ENCODE measurements around the gene PIKFYVE. TPM values are rescaled to one million over a fixed set of nuclear protein-coding genes. Genes with fewer than 3 reads are reported as not detected.

Gene PIKFYVE
- total and polyA plus RNA-seq, 9 donors = 6.9 to 29.8 (median 21.9) TPM

DNA sequence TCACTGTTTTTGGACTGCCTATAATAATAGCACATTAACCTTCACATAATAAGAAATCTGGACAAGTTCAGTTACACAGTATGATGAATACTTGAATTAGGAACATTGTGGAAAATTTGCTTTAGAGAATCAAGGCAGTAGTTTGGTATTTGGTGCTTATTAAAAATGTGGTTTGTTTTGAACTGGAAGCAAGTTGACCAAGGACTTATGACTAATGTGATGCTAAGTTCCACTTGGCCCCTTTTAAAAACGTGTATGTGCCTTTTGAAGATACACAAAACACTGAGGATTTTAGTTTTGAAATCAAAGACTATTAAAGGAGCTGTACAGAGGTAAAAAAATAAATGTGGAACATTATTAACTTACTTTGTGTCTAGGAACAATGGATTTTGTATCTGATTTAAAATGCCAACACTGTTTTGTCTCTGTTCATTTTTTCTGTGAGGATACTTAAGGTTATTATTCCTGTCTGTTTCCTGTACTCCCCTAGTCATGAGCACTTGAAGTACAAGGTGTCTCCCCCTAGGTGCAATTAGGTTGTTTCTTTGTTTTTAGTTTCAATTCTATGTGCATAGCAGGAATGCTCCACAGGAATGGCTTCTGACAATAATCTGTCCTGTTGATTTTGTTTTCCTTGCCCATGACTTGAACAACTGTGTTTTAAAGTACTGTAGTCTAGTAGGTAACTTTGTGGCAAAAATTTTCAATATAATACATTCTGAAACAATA lies 91.0 kb downstream of the PIKFYVE start:
- Histone ChIP-seq H3K4me3 (no peak overlapping the region), H3K9me3 (no peaks in the 10 kb centered on the region), H3K27ac (no peak overlapping the region), H3K27me3 (no peaks in the 10 kb centered on the region), H3K4me1 (ENCODE audit: insufficient read depth) (no peaks in the 10 kb centered on the region), H3K36me3 (no peaks in the 10 kb centered on the region)
- WGBS, 3 donors = 1 to 15% (median 2%) methylated on average over 1 of the region's 1 CpG
- no peak for DNase-seq
- no peak for TF ChIP-seq EP300 (IDR thresholded peaks at IDR 0.05)
- TF ChIP-seq, protein P1, sequence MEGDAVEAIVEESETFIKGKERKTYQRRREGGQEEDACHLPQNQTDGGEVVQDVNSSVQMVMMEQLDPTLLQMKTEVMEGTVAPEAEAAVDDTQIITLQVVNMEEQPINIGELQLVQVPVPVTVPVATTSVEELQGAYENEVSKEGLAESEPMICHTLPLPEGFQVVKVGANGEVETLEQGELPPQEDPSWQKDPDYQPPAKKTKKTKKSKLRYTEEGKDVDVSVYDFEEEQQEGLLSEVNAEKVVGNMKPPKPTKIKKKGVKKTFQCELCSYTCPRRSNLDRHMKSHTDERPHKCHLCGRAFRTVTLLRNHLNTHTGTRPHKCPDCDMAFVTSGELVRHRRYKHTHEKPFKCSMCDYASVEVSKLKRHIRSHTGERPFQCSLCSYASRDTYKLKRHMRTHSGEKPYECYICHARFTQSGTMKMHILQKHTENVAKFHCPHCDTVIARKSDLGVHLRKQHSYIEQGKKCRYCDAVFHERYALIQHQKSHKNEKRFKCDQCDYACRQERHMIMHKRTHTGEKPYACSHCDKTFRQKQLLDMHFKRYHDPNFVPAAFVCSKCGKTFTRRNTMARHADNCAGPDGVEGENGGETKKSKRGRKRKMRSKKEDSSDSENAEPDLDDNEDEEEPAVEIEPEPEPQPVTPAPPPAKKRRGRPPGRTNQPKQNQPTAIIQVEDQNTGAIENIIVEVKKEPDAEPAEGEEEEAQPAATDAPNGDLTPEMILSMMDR (IDR thresholded peaks at IDR 0.05) = no peak
- TF ChIP-seq POLR2A (IDR thresholded peaks at IDR 0.05) = no peak
- intact Hi-C loops (cut with DNase I) = no loop called here

DNA sequence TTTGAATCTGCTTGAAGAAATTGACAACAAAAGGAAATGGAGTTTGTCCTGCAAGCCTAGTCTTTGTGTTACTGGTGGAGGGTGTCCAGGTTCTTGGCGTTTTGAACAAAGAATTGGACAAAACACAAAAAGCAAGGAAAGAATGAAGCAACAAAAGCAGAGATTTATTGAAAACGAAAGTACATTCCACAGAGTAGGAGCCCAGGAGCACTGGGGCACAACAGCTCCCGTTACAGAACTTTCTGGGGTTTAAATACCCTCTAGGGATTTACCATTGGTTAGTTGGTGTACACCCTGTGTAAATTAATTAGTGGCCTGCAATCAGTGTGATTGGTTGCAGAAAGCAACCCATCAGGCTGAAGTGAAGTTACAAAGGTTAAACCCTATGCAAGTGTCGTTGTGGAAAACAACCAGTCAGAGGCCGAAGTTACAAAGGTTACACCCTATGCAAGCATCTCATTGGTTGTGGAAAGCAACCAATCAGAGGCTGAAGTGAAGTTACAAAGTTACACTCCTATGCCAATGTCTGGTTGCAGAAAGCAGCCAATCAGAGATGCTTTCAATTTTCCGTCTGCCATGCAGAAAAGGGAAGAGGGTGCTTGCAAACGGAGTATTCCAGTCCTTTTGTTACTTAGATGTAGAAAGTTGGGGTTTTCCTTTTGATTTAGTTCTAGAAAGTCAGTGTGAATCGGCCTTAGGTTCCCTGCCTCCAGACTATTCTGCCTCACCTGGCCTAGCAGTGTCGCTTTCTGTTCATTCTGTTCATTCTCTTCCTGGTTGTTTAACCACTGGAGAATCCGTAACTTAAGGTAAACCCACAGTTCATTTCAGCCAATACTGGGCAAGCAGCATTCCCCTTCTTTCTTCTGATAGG lies 92.9 kb downstream of the PIKFYVE start:
- no peak for DNase-seq
- Histone ChIP-seq H3K9me3 (no peaks in the 10 kb centered on the region), H3K27me3 (no peaks in the 10 kb centered on the region), H3K4me3 (no peak overlapping the region), H3K27ac (no peak overlapping the region), H3K4me1 (ENCODE audit: insufficient read depth) (no peaks in the 10 kb centered on the region), H3K36me3 (no peaks in the 10 kb centered on the region)
- intact Hi-C loops (cut with DNase I) = no loop called here
- TF ChIP-seq POLR2A (IDR thresholded peaks at IDR 0.05) (no peak), EP300 (IDR thresholded peaks at IDR 0.05) (no peak)
- TF ChIP-seq, protein P1 (IDR thresholded peaks at IDR 0.05) = no peak
- WGBS, 3 donors = 69 to 73% (median 71%) methylated on average over 10 of the region's 10 CpGs

DNA sequence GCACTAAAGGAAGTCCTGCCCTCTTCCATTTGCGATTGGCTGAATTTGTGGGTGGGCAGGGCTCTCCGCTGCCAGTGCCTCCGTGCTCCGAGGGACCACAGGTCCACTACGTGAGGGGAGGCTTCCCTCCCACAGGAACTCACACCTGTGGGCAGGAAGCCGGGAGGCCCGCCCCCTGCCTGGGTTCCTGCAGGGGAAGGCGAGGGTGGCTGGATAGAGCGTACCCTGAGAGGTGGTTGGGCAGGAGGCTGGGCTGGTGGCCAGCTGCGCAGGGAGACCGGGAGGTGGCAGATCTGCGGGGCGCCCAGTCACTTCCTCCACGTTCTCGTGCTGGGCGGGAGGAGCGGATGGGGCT lies 93.6 kb downstream of the PIKFYVE start:
- H3K27ac ChIP-seq = no peak overlapping the region
- no peaks in the 10 kb centered on the region for H3K9me3 ChIP-seq
- no peaks in the 10 kb centered on the region for H3K36me3 ChIP-seq
- no peaks in the 10 kb centered on the region for H3K4me1 ChIP-seq (ENCODE audit: insufficient read depth)
- H3K27me3 ChIP-seq = no peaks in the 10 kb centered on the region
- no peak for DNase-seq
- WGBS, 3 donors = 91% methylated on average over 17 of the region's 17 CpGs
- TF ChIP-seq EP300 (IDR thresholded peaks at IDR 0.05) (no peak), POLR2A (IDR thresholded peaks at IDR 0.05) (no peak)
- TF ChIP-seq, protein P1 (IDR thresholded peaks at IDR 0.05) = no peak
- peak overlapping the region; percentile 19 for H3K4me3 ChIP-seq
- intact Hi-C loops (cut with DNase I) = no loop called here

DNA sequence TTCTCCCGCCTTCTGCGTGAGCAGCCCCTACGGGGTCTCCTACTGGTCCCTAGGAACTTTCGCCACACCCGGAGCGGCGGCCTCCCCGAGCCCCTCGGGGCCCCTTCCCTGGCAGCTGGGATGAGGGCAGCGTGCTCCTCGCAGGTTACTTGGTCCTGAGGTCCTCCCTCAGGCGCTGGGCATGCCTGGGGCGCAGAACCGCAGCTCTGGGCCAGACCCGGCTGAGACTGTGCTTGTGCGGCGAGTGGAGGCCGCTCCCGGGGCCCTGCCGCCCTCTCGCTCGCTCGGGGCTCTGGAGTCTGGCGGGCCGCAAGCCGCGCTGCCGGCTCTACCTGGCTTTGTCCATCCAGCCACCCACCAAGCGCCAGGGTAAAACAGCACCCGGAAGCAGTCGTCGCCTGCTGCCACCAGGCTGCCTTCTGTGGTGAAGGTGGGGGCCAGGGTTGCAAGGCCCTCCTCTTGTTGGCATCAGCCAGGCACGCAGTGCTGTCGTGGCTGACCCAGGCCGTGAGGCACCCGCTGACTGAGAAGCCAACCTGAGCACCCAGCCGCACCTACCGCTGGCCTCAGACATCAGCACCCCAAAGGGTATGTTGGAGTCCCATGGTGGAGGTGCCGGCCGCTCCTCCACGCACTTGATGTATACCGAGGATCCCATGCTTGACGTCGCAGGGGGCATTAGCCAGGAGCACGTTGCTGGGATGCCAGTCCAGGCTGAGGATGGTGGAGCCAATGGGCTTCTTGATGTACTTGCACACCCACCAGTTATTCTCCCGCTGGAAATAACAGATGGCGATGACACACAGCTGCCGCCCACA lies 94.4 kb downstream of the PIKFYVE start:
- no peak for TF ChIP-seq EP300 (IDR thresholded peaks at IDR 0.05)
- TF ChIP-seq POLR2A (IDR thresholded peaks at IDR 0.05) = no peak
- TF ChIP-seq, protein P1 (IDR thresholded peaks at IDR 0.05) = no peak
- intact Hi-C loops (cut with DNase I) = no loop called here
- Histone ChIP-seq H3K27me3 (no peaks in the 10 kb centered on the region), H3K36me3 (no peaks in the 10 kb centered on the region), H3K4me1 (ENCODE audit: insufficient read depth) (no peaks in the 10 kb centered on the region), H3K9me3 (no peaks in the 10 kb centered on the region), H3K4me3 (no peak overlapping the region), H3K27ac (no peak overlapping the region)
- WGBS, 3 donors = 94% methylated on average over 40 to 48 of the region's 48 CpGs
- no peak for DNase-seq

All from ovary (tissue), 9 donors.